Uterus (tissue), 2 donors: ENCODE data around the gene P4HA1.

Source experiments
- POLR2A ChIP-seq, 2 donors: fragments of 450-650 bp; IDR thresholded peaks; one replicate each; pipeline ENCODE4 v1.6.1; 2016; ENCODE audit warnings: antibody characterized with exemption in 2 of 2, mild to moderate bottlenecking in 1 of 2, moderate library complexity in 1 of 2
- TF ChIP-seq, protein P1 (sequence below), 4 experiments: fragments of 200-600 bp in 2 of 4; fragments of 450-650 bp in 2 of 4; sonication (generic) in 2 of 4; IDR thresholded peaks; one replicate each; pipeline ENCODE4 v1.5.1; 2016 to 2019; ENCODE audit warnings: antibody characterized with exemption in 4 of 4, mild to moderate bottlenecking in 2 of 4, moderate library complexity in 1 of 4

DNA sequence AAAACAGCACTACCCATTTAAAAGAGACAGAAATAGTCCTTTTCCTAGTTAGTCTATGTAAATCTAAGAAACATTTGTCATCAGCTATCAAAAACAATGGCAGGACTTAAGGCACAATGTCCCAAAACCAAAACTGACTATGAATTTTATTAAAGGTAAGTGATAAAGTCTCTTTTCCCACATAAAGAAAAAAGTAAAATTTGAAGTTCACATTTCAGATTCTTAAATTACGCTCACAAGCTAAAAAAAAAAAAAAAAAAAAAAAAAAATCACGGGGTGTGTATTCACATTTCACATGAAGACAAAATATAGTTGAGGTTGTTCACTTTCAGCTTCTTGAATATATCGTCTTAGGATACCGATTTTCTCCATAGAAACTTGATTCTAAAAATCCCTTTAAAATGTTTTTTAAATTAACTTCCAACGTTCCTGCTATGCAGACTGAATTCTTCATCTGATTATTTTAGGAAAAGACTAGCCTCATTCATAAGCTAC, 1.6 kb downstream of the P4HA1 start:
- TF ChIP-seq, protein P1, sequence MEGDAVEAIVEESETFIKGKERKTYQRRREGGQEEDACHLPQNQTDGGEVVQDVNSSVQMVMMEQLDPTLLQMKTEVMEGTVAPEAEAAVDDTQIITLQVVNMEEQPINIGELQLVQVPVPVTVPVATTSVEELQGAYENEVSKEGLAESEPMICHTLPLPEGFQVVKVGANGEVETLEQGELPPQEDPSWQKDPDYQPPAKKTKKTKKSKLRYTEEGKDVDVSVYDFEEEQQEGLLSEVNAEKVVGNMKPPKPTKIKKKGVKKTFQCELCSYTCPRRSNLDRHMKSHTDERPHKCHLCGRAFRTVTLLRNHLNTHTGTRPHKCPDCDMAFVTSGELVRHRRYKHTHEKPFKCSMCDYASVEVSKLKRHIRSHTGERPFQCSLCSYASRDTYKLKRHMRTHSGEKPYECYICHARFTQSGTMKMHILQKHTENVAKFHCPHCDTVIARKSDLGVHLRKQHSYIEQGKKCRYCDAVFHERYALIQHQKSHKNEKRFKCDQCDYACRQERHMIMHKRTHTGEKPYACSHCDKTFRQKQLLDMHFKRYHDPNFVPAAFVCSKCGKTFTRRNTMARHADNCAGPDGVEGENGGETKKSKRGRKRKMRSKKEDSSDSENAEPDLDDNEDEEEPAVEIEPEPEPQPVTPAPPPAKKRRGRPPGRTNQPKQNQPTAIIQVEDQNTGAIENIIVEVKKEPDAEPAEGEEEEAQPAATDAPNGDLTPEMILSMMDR (IDR thresholded peaks at IDR 0.05): no peak
- no peak for TF ChIP-seq POLR2A (IDR thresholded peaks at IDR 0.05)
